Endodermal cell (in vitro differentiated cells): ENCODE data around the gene PRR33. TPM values are rescaled to one million over a fixed set of nuclear protein-coding genes. Genes with fewer than 3 reads are reported as not detected.

ENCODE experiments used
- DNase-seq: peaks from one replicate; pipeline ENCODE4 v3.0.0-alpha.2; 2017
- H3K27ac ChIP-seq: 2 replicates; pipeline ENCODE4 v1.5.1; 2013; ENCODE audit warnings: mild to moderate bottlenecking, low read depth, low read length, moderate library complexity
- H3K27me3 ChIP-seq: 2 replicates; pipeline ENCODE4 v1.6.1; 2013; ENCODE audit warnings: mild to moderate bottlenecking, low read length, moderate library complexity; ENCODE audit not compliant: insufficient read depth, control insufficient read depth, poor library complexity, severe bottlenecking
- H3K36me3 ChIP-seq: 2 replicates; pipeline ENCODE4 v1.7.0; 2013; ENCODE audit warnings: mild to moderate bottlenecking, low read length, moderate library complexity; ENCODE audit not compliant: control insufficient read depth, insufficient read depth
- H3K4me1 ChIP-seq: one replicate; pipeline ENCODE4 v1.7.0; 2013; ENCODE audit warnings: low read length; ENCODE audit not compliant: control insufficient read depth, insufficient read depth
- H3K4me3 ChIP-seq: 2 replicates; pipeline ENCODE4 v1.5.1; 2013; ENCODE audit warnings: mild to moderate bottlenecking, low read length, moderate library complexity
- H3K9ac ChIP-seq: 2 replicates; pipeline ENCODE4 v1.6.1; 2013; ENCODE audit warnings: mild to moderate bottlenecking, low read length, moderate library complexity; ENCODE audit not compliant: poor library complexity, severe bottlenecking; ENCODE audit errors: extremely low read depth
- H3K9me3 ChIP-seq: 2 replicates; pipeline ENCODE4 v1.6.1; 2013; ENCODE audit warnings: mild to moderate bottlenecking, low read length, moderate library complexity; ENCODE audit not compliant: control insufficient read depth
- H3K27ac Mint-ChIP-seq: 2 replicates; pipeline ENCODE4 v1.8.0; 2020; ENCODE audit warnings: mixed read lengths
- H3K27me3 Mint-ChIP-seq: 2 replicates; pipeline ENCODE4 v1.8.0; 2021; ENCODE audit warnings: mild to moderate bottlenecking, mixed read lengths; ENCODE audit not compliant: insufficient read depth
- H3K36me3 Mint-ChIP-seq: 2 replicates; pipeline ENCODE4 v1.8.0; 2020; ENCODE audit warnings: low read depth, mixed read lengths
- H3K4me1 Mint-ChIP-seq: 2 replicates; pipeline ENCODE4 v1.8.0; 2020; ENCODE audit warnings: mixed read lengths
- H3K4me3 Mint-ChIP-seq: 2 replicates; pipeline ENCODE4 v1.8.0; 2020; ENCODE audit warnings: mild to moderate bottlenecking, moderate library complexity, mixed read lengths
- H3K9me3 Mint-ChIP-seq: 2 replicates; pipeline ENCODE4 v1.8.0; 2020; ENCODE audit warnings: mild to moderate bottlenecking, mixed read lengths
- CTCF ChIP-seq: fragments of 200-600 bp; sonication (generic); conservative IDR thresholded peaks from 2 replicates; pipeline ENCODE4 v1.5.0; 2021; ENCODE audit warnings: antibody characterized with exemption, mild to moderate bottlenecking
- WGBS, 2 experiments: methylation state at CpG; one replicate each; pipeline versions ENCODE4 v1.1.5 to v1.1.7; 2013; ENCODE audit warnings: missing lambda C conversion rate in 2 of 2, mixed read lengths in 1 of 2; ENCODE audit not compliant: insufficient coverage in 1 of 2, insufficient read length in 1 of 2; 5-methylcytosine and 5-hydroxymethylcytosine counted together
- total RNA-seq, 2 donors: library from RNA; stranded (reverse); fragmentation: NEBNext Ultra II Directional in 1 of 2; extraction: Animal tissue kit (Norgen Biotek cat#: 25700) in 1 of 2; gene quantifications; 2 replicates in 1 of 2; 3 replicates in 1 of 2; pipeline ENCODE4 v1.2.1, GENCODE V29; 2021

PRR33 gene
- total RNA-seq, 2 donors from 2014 or later, result not detected

GRCh38 chr11:1936072-1936780 lies 44.5 kb upstream of the PRR33 start:
- H3K4me3 ChIP-seq, result no peak overlapping the region
- no peaks in the 10 kb centered on the region for H3K36me3 ChIP-seq
- H3K27me3 ChIP-seq, result no peaks in the 10 kb centered on the region
- no peak overlapping the region for H3K9ac ChIP-seq
- no peaks in the 10 kb centered on the region for H3K9me3 ChIP-seq
- H3K27ac ChIP-seq, result no peak overlapping the region
- no peak for TF ChIP-seq CTCF
- no peaks in the 10 kb centered on the region for H3K4me1 ChIP-seq
- Mint-ChIP-seq H3K9me3 (no peaks in the 10 kb centered on the region), H3K4me1 (no peaks in the 10 kb centered on the region), H3K27ac (no peak overlapping the region), H3K36me3 (no peaks in the 10 kb centered on the region), H3K27me3 (peaks cover 5% of the 10 kb centered on the region), H3K4me3 (no peak overlapping the region)
- 91 to 98% methylated on average over 8 to 34 of the region's 34 CpGs for WGBS, 2 experiments
- DNase-seq, result no peak

- Mint-ChIP-seq H3K27ac (no peak overlapping the region), H3K36me3 (no peaks in the 10 kb centered on the region), H3K27me3 (peaks cover 5% of the 10 kb centered on the region), H3K4me1 (no peaks in the 10 kb centered on the region), H3K4me3 (no peak overlapping the region), H3K9me3 (no peaks in the 10 kb centered on the region)
- Histone ChIP-seq H3K9me3 (no peaks in the 10 kb centered on the region), H3K27ac (no peak overlapping the region), H3K4me3 (no peak overlapping the region), H3K36me3 (no peaks in the 10 kb centered on the region), H3K9ac (no peak overlapping the region), H3K27me3 (no peaks in the 10 kb centered on the region), H3K4me1 (no peaks in the 10 kb centered on the region)
- no peak for DNase-seq
- TF ChIP-seq CTCF, result no peak
- 90 to 95% methylated on average over 13 to 33 of the region's 33 CpGs for WGBS, 2 experiments
Observed at GRCh38 chr11:1935156-1936071, 43.7 kb upstream of the PRR33 start.

GRCh38 chr11:1934335-1935155 lies 42.9 kb upstream of the PRR33 start:
- no peak overlapping the region for H3K27ac Mint-ChIP-seq
- DNase-seq, result no peak
- H3K4me1 Mint-ChIP-seq, result no peaks in the 10 kb centered on the region
- Histone ChIP-seq H3K9ac (no peak overlapping the region), H3K4me3 (no peak overlapping the region), H3K27ac (no peak overlapping the region), H3K36me3 (no peaks in the 10 kb centered on the region), H3K9me3 (no peaks in the 10 kb centered on the region), H3K27me3 (no peaks in the 10 kb centered on the region), H3K4me1 (no peaks in the 10 kb centered on the region)
- H3K36me3 Mint-ChIP-seq, result no peaks in the 10 kb centered on the region
- H3K27me3 Mint-ChIP-seq, result peaks cover 5% of the 10 kb centered on the region
- WGBS, 2 experiments, result 83 to 85% methylated on average over 15 to 24 of the region's 24 CpGs
- TF ChIP-seq CTCF, result no peak
- H3K4me3 Mint-ChIP-seq, result no peak overlapping the region
- H3K9me3 Mint-ChIP-seq, result no peaks in the 10 kb centered on the region
